Naive B cell (primary cell): Measurements from ENCODE around the gene BLM. TPM values are rescaled to one million over a fixed set of nuclear protein-coding genes. Genes with fewer than 3 reads are reported as not detected.
"Not testable (repeated sequence)": the region's sequence is repeated elsewhere in the genome, so short reads cannot be mapped to it uniquely, and the experiment has no call there.

Experiments used
- ATAC-seq, 2 donors: fragments of 150-1000 bp; cut with Tn5 transposase; 2 replicates each; pipeline ENCODE4 v1.10.0; 2021; ENCODE audit warnings: low read depth in 2 of 2, mild to moderate bottlenecking in 2 of 2, moderate library complexity in 2 of 2
- DNase-seq: peaks from one replicate; pipeline ENCODE4 v3.0.0; 2022
- H3K27ac Mint-ChIP-seq, 6 donors: one replicate each; pipeline ENCODE4 v1.8.0; 2020 to 2022; ENCODE audit warnings: mild to moderate bottlenecking in 6 of 6, mixed read lengths in 6 of 6, moderate library complexity in 5 of 6, inconsistent platforms in 2 of 6
- H3K27me3 Mint-ChIP-seq, 3 donors: one replicate each; pipeline ENCODE4 v1.8.0; 2021 to 2022; ENCODE audit warnings: mixed read lengths in 3 of 3, mild to moderate bottlenecking in 1 of 3
- H3K36me3 Mint-ChIP-seq, 2 donors: one replicate each; pipeline ENCODE4 v1.8.0; 2020 to 2022; ENCODE audit warnings: mixed read lengths in 2 of 2, inconsistent platforms in 1 of 2, mild to moderate bottlenecking in 1 of 2
- H3K4me1 Mint-ChIP-seq, 3 donors: one replicate each; pipeline ENCODE4 v1.8.0; 2020 to 2022; ENCODE audit warnings: mixed read lengths in 3 of 3, inconsistent platforms in 1 of 3, mild to moderate bottlenecking in 1 of 3, moderate library complexity in 1 of 3
- H3K4me3 Mint-ChIP-seq, 8 donors: one replicate each; pipeline ENCODE4 v1.8.0; 2020 to 2022; ENCODE audit warnings: mild to moderate bottlenecking in 8 of 8, mixed read lengths in 8 of 8, moderate library complexity in 8 of 8, inconsistent platforms in 2 of 8
- H3K9me3 Mint-ChIP-seq, 7 donors: one replicate each; pipeline ENCODE4 v1.8.0; 2020 to 2022; ENCODE audit warnings: mixed read lengths in 7 of 7, mild to moderate bottlenecking in 5 of 7, inconsistent platforms in 2 of 7, moderate library complexity in 1 of 7
- polyA plus RNA-seq, 6 donors: library from polyadenylated mRNA; unstranded; fragments of 300-500 nt; fragmentation: Illumina TruSeq; gene quantifications; one replicate each; pipeline ENCODE4 v1.2.3, GENCODE V29; 2021; ENCODE audit warnings: low read depth in 6 of 6

BLM gene
- polyA plus RNA-seq, 6 donors from 2014 or later = 5.5 to 11.1 (median 6.8) TPM; not detected in 1

DNA sequence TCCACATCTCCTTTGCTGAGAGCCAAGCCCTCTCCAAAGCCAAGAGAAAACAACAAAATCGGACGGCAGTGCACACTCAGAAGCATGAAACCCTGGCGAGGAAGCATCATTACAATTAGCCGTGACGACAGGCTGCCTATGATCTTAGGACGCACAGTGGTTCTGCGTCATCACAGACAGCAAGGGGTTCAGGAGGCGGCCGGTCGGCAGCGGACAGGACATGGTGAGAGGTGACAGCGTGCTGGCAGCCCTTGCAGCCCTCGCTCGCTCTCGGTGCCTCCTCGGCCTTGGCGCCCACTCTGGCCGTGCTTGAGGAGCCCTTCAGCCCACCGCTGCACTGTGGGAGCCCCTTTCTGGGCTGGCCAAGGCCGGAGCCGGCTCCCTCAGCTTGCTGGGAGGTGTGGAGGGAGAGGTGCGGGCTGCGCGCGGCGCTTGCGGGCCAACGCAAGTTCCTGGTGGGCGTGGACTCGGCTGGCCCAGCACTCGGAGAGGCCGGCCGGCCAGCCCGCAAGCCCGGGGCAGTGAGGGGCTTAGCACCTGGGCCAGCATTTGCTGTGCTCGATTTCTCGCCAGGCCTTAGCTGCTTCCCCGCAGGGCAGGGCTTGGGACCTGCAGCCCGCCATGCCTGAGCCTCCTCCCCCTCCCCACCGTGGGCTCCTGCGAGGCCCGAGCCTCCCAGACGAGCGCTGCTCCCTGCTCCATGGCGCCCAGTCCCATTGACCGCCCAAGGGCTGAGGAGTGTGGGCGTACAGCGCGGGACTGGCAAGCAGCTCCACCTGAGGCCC lies 108.2 kb downstream of the BLM start:
- not testable (repeated sequence) for H3K9me3 Mint-ChIP-seq, DNase-seq, H3K36me3 Mint-ChIP-seq, H3K4me3 Mint-ChIP-seq, ATAC-seq
- Mint-ChIP-seq H3K4me1 (peaks cover 16 to 20% (median 17%) of the 10 kb centered on the region in 3 donors), H3K27me3 (peaks cover 0 to 11% (median 3%) of the 10 kb centered on the region in 3 donors), H3K27ac (peak overlapping the region in 1 of 6 donors; percentile 26)

DNA sequence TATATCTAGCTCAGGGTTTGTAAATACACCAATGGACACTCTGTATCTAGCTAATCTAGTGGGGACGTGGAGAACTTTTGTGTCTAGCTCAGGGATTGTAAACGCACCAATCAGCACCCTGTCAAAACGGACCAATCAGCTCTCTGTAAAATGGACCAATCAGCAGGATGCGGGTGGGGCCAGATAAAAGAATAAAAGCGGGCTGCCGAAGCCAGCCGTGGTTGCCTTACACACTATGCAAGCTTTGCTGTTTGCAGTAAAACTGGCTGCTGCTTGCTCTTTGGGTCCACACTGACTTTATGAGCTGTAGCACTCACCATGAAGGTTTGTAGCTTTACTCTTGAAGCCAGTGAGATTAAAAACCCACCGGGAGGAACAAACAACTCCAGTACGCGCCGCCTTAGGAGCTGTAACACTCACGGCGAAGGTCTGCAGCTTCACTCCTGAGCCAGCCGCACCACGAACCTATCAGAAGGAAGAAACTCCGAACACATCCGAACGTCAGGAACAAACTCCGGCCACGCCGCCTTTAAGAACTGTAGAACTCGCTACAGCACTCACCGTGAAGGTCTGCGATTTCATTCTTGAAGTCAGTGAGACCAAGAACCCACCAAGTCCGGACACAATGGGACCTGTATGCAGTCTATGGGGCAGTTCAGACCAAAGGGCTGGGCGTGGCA lies 109.2 kb downstream of the BLM start:
- peaks cover 0 to 18% (median 8%) of the 10 kb centered on the region in 3 donors for H3K27me3 Mint-ChIP-seq
- H3K27ac Mint-ChIP-seq = peak overlapping the region in 2 of 6 donors; percentile 57 to 61

DNA sequence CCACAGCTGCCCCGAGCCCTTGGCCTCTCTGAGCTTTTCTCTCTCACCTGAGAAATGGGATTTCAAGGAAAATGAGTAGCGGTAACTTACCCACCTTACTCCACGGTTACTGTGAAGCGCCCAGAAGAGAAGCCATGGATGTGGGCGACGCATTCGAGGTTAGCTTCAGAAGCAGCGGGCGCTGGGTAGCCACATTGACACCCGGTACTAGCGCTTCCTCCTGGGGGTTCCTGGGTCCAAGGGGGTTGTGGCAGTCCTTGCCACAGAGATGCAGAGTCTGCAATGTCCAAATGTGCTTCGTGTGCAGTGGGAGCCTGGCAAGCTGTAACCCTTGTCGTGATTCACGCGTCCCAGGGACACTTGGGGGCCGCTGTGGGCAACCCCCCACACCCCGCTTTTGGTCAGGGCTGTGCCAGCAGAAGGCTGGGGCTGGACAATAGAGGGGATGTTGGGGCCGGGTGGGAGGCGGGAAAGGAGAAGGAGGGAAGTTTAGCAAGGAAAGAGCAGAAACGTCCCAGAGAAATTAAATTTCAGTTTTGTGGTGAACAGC lies 109.8 kb downstream of the BLM start:
- peaks cover 23 to 27% (median 24%) of the 10 kb centered on the region in 3 donors for H3K4me1 Mint-ChIP-seq
- H3K4me3 Mint-ChIP-seq = no peak overlapping the region
- no peak for DNase-seq
- peak overlapping the region in 1 of 6 donors; percentile 61 for H3K27ac Mint-ChIP-seq
- ATAC-seq = no peak
- peaks cover 0 to 18% (median 8%) of the 10 kb centered on the region in 3 donors for H3K27me3 Mint-ChIP-seq
- peaks cover 0 to 2% (median 0%) of the 10 kb centered on the region in 7 donors for H3K9me3 Mint-ChIP-seq
- no peaks in the 10 kb centered on the region for H3K36me3 Mint-ChIP-seq

More for the DNA sequence above, 109.2 kb downstream of the BLM start:
- H3K4me1 Mint-ChIP-seq = peaks cover 23 to 27% (median 24%) of the 10 kb centered on the region in 3 donors
- DNase-seq, H3K4me3 Mint-ChIP-seq, H3K9me3 Mint-ChIP-seq, H3K36me3 Mint-ChIP-seq, ATAC-seq: not testable (repeated sequence)

DNA sequence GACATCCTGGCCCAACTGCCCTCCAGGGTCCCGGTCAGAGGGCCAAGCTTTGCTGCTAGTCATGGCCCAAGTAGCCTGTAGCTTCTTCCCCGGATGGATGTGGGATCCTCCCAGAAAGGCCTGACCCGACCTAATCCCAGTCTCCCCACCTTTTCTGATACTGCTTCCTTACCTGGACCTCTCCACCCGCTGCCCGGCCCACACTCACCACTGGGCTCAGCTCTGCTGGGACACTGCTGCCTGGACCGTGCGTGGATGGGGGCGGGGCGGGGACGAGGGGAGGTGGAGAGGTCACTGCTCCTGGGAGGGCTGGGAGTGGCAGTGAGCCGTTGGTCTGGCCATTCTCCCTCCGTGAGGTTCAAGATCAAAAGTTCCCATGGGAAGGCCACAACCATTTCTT lies 111.0 kb downstream of the BLM start:
- Mint-ChIP-seq H3K27me3 (peaks cover 0 to 18% (median 8%) of the 10 kb centered on the region in 3 donors), H3K27ac (no peak overlapping the region), H3K36me3 (no peaks in the 10 kb centered on the region), H3K4me1 (peaks cover 23 to 27% (median 24%) of the 10 kb centered on the region in 3 donors), H3K4me3 (no peak overlapping the region), H3K9me3 (peaks cover 0 to 2% (median 0%) of the 10 kb centered on the region in 7 donors)
- DNase-seq (no peak), ATAC-seq (no peak)

DNA sequence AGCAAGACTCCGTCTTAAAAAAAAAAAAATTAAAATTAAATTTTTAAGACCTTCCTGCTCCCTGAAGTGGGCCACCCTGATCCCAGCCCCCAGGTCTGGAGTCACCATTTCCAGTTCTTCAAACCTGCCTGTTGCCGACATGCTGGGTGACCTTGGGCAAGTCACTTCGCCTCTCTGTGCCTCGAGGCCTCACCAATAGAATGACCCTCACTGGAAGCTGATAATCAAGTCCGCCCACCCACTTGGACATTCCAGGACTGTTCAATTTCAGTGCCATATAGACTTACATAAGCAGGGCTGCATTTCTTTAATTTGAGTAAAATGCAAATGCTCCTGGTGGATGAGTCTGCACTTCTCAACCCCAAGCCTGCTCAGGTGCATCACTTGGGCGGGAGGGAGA lies 112.0 kb downstream of the BLM start:
- Mint-ChIP-seq H3K4me3 (peak overlapping the region in 3 of 8 donors; percentile 74 to 76 (median 76)), H3K27ac (no peak overlapping the region), H3K36me3 (no peaks in the 10 kb centered on the region)

DNA sequence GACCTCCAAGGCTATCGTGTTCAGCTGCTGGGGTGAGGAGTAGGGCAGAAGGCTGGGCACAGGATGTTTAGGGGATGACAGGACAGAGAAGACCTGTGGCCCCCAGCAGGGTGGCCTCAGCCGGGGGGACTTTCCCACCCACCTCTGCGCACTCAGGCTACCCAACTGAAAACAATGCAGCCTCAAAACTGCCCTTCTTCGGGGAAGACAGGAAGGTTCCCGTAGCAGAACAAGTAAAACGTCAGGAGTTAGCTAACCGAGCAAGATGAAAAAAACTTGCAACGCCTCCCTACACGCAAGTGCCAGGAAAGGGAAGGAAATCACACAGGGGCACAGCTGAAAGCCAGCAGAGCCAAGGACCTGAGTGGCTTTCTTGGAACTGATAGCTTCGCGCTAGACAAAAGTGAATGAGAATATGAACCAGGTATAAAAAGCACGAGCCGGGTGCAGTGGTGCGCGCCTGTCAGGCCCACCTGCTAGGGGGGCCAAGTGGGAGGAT lies 112.8 kb downstream of the BLM start:
- Mint-ChIP-seq H3K27me3 (peaks cover 0 to 18% (median 8%) of the 10 kb centered on the region in 3 donors), H3K4me3 (peak overlapping the region in 7 of 8 donors; percentile 55 to 88 (median 76)), H3K36me3 (no peaks in the 10 kb centered on the region), H3K9me3 (peaks cover 0 to 2% (median 0%) of the 10 kb centered on the region in 7 donors), H3K4me1 (peaks cover 18 to 23% (median 23%) of the 10 kb centered on the region in 3 donors), H3K27ac (peak overlapping the region in 3 of 6 donors; percentile 52 to 81 (median 80))
- ATAC-seq (peak; percentile 78), DNase-seq (peak; percentile 32)

More for the DNA sequence above, 112.0 kb downstream of the BLM start:
- Mint-ChIP-seq H3K4me1 (peaks cover 21 to 23% (median 22%) of the 10 kb centered on the region in 3 donors), H3K9me3 (peaks cover 0 to 2% (median 0%) of the 10 kb centered on the region in 7 donors), H3K27me3 (peaks cover 0 to 18% (median 8%) of the 10 kb centered on the region in 3 donors)
- DNase-seq = no peak
- no peak for ATAC-seq

DNA sequence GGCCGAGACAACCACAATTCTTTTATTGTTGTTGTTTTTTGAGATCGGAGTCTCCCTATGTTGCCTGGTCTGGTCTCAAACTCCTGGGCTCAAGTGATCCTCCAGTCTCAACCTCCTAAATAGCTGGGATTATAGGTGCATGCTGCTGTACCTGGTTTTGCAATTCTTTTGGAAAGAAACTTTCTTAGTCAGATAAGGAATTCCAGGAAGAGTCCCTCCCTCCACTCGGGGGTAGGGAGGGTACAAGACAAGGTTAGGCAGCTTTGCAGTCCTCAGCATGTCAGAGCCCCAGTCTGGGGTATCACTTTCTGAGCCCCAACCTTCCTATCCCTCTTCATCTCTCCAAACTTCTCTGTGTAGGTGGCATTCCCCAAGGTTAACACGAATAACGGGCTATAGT lies 117.5 kb downstream of the BLM start:
- Mint-ChIP-seq H3K9me3 (peaks cover 0 to 2% (median 0%) of the 10 kb centered on the region in 7 donors), H3K36me3 (no peaks in the 10 kb centered on the region), H3K4me3 (no peak overlapping the region), H3K4me1 (peaks cover 38 to 59% (median 57%) of the 10 kb centered on the region in 3 donors), H3K27me3 (peaks cover 0 to 14% (median 8%) of the 10 kb centered on the region in 3 donors), H3K27ac (no peak overlapping the region)
- ATAC-seq (no peak), DNase-seq (no peak)

DNA sequence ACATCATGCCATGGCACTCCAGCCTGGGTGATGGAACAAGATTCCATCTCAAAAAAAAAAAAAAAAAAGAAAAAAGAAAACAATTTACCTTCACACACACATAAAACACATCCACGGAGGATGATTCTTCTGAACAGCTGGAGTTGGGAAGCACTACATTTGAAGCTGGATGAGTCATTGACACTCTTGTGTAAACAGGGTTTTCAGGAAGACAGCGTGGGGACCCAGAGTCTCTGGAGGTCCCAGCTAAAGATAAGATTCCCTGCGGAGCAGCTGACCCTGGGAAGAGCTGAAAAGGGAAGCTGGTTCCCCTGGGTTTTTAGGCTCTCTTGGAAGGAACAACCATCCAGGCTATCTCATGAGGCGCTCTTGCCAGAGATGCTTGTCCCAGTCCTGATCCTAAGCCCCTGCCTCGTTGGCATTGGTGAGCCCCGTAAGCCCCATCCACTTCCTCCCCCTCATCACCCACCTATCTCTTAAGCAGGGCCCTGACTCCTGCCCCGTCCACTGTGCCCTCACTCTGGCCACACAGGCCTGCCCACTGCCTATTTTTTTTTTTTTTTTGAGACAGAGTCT lies 119.2 kb downstream of the BLM start:
- ATAC-seq (no peak), DNase-seq (no peak)
- Mint-ChIP-seq H3K4me1 (peaks cover 29 to 52% (median 52%) of the 10 kb centered on the region in 3 donors), H3K4me3 (no peak overlapping the region), H3K9me3 (no peaks in the 10 kb centered on the region), H3K36me3 (no peaks in the 10 kb centered on the region), H3K27me3 (no peaks in the 10 kb centered on the region), H3K27ac (peak overlapping the region in 3 of 6 donors; percentile 36 to 94 (median 54))

DNA sequence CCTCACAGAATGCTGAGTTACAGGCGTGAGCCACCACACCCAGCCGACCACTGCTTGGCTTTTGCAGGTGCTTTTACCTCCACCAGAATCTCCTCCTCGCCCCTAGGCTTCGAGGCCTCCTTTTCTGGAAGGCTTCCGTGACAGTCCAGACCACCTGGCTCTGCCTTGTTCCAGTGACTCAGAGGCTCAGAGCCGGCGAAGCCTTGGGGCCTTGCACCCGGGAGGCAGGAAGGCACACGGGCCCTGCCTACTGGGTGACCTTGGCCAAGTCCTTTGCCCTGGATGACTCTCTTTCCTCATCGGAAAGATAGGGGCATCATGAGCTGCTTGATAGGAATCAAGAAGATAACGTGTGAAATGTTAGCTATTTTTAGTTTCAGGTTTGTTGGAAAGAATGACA lies 119.9 kb downstream of the BLM start:
- Mint-ChIP-seq H3K4me1 (peaks cover 29 to 52% (median 52%) of the 10 kb centered on the region in 3 donors), H3K4me3 (peak overlapping the region in 2 of 8 donors; percentile 46 to 83), H3K9me3 (no peaks in the 10 kb centered on the region), H3K27ac (peak overlapping the region in 3 of 6 donors; percentile 59 to 94 (median 69)), H3K36me3 (no peaks in the 10 kb centered on the region), H3K27me3 (no peaks in the 10 kb centered on the region)
- no peak for ATAC-seq
- no peak for DNase-seq

DNA sequence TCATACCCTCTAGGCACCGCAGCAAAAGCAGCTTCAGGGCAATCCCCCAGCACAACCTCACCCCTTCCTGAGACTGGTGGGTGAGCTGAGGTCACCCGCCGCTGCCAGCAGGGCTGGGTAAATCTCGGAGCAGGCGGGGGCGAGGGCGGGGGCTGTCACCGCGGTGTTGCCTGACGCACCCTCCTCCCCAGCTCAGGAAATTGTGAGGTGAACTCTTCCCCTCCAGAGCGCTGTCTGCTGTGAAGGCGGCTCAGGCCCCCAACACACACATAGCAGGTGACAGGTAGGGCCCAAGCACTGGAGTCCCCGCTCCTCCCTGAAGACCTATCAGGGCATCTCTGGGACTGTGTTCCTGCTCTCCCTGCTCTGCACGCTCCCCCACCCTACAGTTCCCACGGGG lies 121.0 kb downstream of the BLM start:
- peak overlapping the region; percentile 35 to 85 (median 82) for H3K4me3 Mint-ChIP-seq
- ATAC-seq (peak; percentile 91 to 93), DNase-seq (peak; percentile 84)
- no peaks in the 10 kb centered on the region for H3K9me3 Mint-ChIP-seq
- peaks cover 29 to 52% (median 52%) of the 10 kb centered on the region in 3 donors for H3K4me1 Mint-ChIP-seq
- H3K27me3 Mint-ChIP-seq = no peaks in the 10 kb centered on the region
- peak overlapping the region; percentile 65 to 97 (median 92) for H3K27ac Mint-ChIP-seq
- H3K36me3 Mint-ChIP-seq = no peaks in the 10 kb centered on the region

DNA sequence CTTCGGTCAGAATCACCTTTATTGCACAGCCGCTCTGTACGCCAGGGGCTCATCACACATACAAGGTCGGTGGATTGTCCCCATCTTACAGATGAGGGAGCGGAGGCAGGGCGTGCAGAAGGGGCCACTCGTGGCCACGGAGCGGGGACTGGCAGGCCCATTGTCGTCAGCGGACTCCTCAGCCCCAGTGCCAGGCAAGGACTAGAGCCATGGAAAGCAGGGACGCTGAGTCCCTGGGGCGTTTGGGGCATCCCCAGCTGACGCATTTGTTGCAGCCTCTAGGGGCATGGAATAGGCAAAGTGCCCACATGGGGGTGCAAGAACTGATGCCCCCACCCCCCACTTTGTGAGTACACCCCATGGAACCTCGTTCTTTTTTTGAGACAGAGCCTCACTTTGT lies 121.4 kb downstream of the BLM start:
- no peaks in the 10 kb centered on the region for H3K36me3 Mint-ChIP-seq
- H3K4me3 Mint-ChIP-seq = peak overlapping the region; percentile 35 to 88 (median 82)
- peak overlapping the region; percentile 24 to 97 (median 92) for H3K27ac Mint-ChIP-seq
- H3K9me3 Mint-ChIP-seq = no peaks in the 10 kb centered on the region
- peaks cover 29 to 52% (median 52%) of the 10 kb centered on the region in 3 donors for H3K4me1 Mint-ChIP-seq
- ATAC-seq = no peak
- no peak for DNase-seq
- no peaks in the 10 kb centered on the region for H3K27me3 Mint-ChIP-seq

DNA sequence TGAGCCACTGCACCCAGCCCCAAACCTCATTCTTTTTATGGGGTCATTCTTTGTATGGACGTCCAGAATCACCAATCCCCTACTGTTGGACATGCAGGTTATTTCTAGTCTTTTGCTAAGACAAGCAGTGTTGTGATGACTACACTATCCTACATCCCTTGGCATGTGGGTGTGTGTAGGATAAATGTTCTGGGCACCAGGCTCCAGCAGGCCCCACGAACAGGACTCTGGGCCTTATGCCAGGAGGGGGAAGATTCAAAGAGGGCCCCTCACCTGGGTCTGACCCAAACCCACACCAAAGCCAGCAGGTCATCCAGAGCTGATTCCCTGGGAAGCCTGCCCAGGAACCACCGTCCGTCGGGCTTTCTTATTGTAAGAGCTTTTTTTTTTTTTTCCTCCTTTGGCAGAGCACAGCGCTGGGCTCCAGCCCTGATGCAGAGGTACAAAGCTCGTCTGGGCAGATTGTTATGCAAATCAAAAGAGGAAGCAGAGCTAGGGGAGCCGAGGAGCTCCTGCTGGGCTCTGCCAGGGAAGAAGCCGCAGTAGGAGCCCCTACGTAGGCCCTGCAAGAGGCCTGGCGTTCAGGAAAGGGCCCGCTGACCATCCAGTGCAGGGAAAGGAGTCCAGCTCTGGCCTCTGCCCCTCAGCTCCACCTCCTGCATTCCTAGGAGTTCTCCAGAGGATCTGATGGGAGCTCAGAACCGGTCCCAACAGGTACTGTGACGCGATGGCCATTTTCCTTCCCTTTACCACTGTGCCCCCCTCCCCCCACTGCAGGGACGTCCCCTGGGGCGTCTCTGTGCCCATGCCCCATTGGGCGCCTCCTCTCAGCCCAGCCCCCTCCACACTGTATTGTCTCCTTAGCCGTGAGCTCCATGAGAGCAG lies 122.3 kb downstream of the BLM start:
- Mint-ChIP-seq H3K4me1 (peaks cover 29 to 54% (median 52%) of the 10 kb centered on the region in 3 donors), H3K36me3 (no peaks in the 10 kb centered on the region), H3K4me3 (peak overlapping the region; percentile 64 to 89 (median 84)), H3K27me3 (no peaks in the 10 kb centered on the region), H3K9me3 (no peaks in the 10 kb centered on the region), H3K27ac (peak overlapping the region in 5 of 6 donors; percentile 65 to 94 (median 76))
- ATAC-seq (peak; percentile 45 to 57), DNase-seq (peak; percentile 66)
